ENCODE data around the gene HLCS.
"Not testable (repeated sequence)": the region's sequence is repeated elsewhere in the genome, so short reads cannot be mapped to it uniquely, and the experiment has no call there.

DNA sequence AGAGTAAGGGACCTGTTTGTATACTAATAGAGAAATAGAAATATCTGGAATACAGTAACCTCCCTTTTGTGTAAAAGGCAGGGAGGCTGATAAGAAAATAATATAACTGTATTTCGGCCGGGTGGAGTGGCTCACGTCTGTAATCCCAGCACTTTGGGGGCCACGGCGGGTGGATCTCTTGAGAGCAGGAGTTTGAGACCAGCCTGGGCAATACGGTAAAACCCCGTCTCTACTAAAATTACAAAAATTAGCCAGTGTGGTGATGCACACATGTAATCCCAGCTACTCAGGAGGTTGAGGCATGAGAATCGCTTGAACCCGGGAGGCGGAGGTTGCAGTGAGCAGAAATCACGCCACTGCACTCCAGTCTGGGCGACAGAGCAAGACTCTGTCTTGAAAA, 28.8 kb upstream of the HLCS start:
- TF ChIP-seq, protein P1, sequence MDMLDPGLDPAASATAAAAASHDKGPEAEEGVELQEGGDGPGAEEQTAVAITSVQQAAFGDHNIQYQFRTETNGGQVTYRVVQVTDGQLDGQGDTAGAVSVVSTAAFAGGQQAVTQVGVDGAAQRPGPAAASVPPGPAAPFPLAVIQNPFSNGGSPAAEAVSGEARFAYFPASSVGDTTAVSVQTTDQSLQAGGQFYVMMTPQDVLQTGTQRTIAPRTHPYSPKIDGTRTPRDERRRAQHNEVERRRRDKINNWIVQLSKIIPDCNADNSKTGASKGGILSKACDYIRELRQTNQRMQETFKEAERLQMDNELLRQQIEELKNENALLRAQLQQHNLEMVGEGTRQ (IDR thresholded peaks at IDR 0.05; ENCODE audit: low read depth, low read length) = not testable (repeated sequence)
- TF ChIP-seq, protein P2, sequence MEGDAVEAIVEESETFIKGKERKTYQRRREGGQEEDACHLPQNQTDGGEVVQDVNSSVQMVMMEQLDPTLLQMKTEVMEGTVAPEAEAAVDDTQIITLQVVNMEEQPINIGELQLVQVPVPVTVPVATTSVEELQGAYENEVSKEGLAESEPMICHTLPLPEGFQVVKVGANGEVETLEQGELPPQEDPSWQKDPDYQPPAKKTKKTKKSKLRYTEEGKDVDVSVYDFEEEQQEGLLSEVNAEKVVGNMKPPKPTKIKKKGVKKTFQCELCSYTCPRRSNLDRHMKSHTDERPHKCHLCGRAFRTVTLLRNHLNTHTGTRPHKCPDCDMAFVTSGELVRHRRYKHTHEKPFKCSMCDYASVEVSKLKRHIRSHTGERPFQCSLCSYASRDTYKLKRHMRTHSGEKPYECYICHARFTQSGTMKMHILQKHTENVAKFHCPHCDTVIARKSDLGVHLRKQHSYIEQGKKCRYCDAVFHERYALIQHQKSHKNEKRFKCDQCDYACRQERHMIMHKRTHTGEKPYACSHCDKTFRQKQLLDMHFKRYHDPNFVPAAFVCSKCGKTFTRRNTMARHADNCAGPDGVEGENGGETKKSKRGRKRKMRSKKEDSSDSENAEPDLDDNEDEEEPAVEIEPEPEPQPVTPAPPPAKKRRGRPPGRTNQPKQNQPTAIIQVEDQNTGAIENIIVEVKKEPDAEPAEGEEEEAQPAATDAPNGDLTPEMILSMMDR (conservative IDR thresholded peaks at IDR 0.05; ENCODE audit: low read depth, low read length) = not testable (repeated sequence)
- not testable (repeated sequence) for TF ChIP-seq MXI1 (IDR thresholded peaks at IDR 0.05; ENCODE audit: borderline replicate concordance, low read depth, low read length); POLR2A (IDR thresholded peaks at IDR 0.05; ENCODE audit: low read depth, low read length); RFX5 (IDR thresholded peaks at IDR 0.05; ENCODE audit: low read depth, low read length); MAFK (IDR thresholded peaks at IDR 0.05; ENCODE audit: low read depth, low read length); RCOR1 (IDR thresholded peaks at IDR 0.05; ENCODE audit: insufficient replicate concordance, low read length); RAD21 (IDR thresholded peaks at IDR 0.05; ENCODE audit: low read length); CEBPB (IDR thresholded peaks at IDR 0.05; ENCODE audit: low read depth, low read length); SMC3 (IDR thresholded peaks at IDR 0.05; ENCODE audit: low read depth, low read length); CHD1 (IDR thresholded peaks at IDR 0.05; ENCODE audit: low read depth, low read length)

All from IMR-90 (cell line).